H9 (cell line): ENCODE results near the gene PPP1R3C. TPM values are rescaled to one million over a fixed set of nuclear protein-coding genes. Genes with fewer than 3 reads are reported as not detected.

Source experiments
- DNase-seq: peaks from one replicate; pipeline ENCODE4 v3.0.0-alpha.2; 2017
- H2AFZ ChIP-seq: one replicate; pipeline ENCODE4 v1.6.1; 2013; ENCODE audit warnings: mild to moderate bottlenecking, low read length, control low read depth, moderate library complexity
- H2AK5ac ChIP-seq: 2 replicates; pipeline ENCODE4 v1.6.1; 2013; ENCODE audit warnings: low read length, control low read depth, mixed read lengths; ENCODE audit not compliant: insufficient read length
- H2BK120ac ChIP-seq: one replicate; pipeline ENCODE4 v1.6.1; 2013; ENCODE audit warnings: low read depth, mild to moderate bottlenecking, low read length, control low read depth, inconsistent platforms; ENCODE audit not compliant: poor library complexity, severe bottlenecking
- H2BK12ac ChIP-seq: 2 replicates; pipeline ENCODE4 v1.6.1; 2013; ENCODE audit warnings: low read length, control low read depth, mixed read lengths, low read depth; ENCODE audit not compliant: insufficient read length
- H2BK15ac ChIP-seq: 2 replicates; pipeline ENCODE4 v1.6.1; 2013; ENCODE audit warnings: low read depth, low read length, control low read depth
- H2BK20ac ChIP-seq: one replicate; pipeline ENCODE4 v1.6.1; 2013; ENCODE audit warnings: low read depth, mild to moderate bottlenecking, low read length, control low read depth, inconsistent platforms; ENCODE audit not compliant: poor library complexity, severe bottlenecking
- H2BK5ac ChIP-seq: 2 replicates; pipeline ENCODE4 v1.6.1; 2013; ENCODE audit warnings: low read length, control low read depth, mixed read lengths; ENCODE audit not compliant: insufficient read length
- H3K14ac ChIP-seq: 2 replicates; pipeline ENCODE4 v1.6.1; 2013; ENCODE audit warnings: low read length, control low read depth; ENCODE audit not compliant: insufficient read depth
- H3K18ac ChIP-seq: 2 replicates; pipeline ENCODE4 v1.6.1; 2013; ENCODE audit warnings: low read depth, mild to moderate bottlenecking, mixed read lengths, low read length, control low read depth; ENCODE audit not compliant: insufficient read length
- H3K23ac ChIP-seq: 2 replicates; pipeline ENCODE4 v1.6.1; 2013; ENCODE audit warnings: low read length, control low read depth, mixed read lengths, low read depth; ENCODE audit not compliant: insufficient read length
- H3K23me2 ChIP-seq: 2 replicates; pipeline ENCODE4 v1.6.1; 2013; ENCODE audit warnings: low read depth, mild to moderate bottlenecking, mixed read lengths, low read length, control low read depth; ENCODE audit not compliant: insufficient read length, poor library complexity, severe bottlenecking
- H3K27ac ChIP-seq: 2 replicates; pipeline ENCODE4 v1.5.1; 2013; ENCODE audit warnings: low read length, control low read depth, mixed read lengths, low read depth; ENCODE audit not compliant: insufficient read length
- H3K27me3 ChIP-seq: 2 replicates; pipeline ENCODE4 v1.6.1; 2013; ENCODE audit warnings: low read length, control low read depth, inconsistent platforms; ENCODE audit not compliant: insufficient read depth
- H3K4ac ChIP-seq: 2 replicates; pipeline ENCODE4 v1.6.1; 2013; ENCODE audit warnings: low read depth, mild to moderate bottlenecking, control low read depth, inconsistent platforms, low read length, moderate library complexity
- H3K4me1 ChIP-seq: 2 replicates; pipeline ENCODE4 v1.6.1; 2013; ENCODE audit warnings: low read length, control low read depth, inconsistent platforms; ENCODE audit not compliant: insufficient read depth
- H3K4me2 ChIP-seq: 2 replicates; pipeline ENCODE4 v1.6.1; 2013; ENCODE audit warnings: low read length, control low read depth, mixed read lengths; ENCODE audit not compliant: insufficient read length, insufficient read depth
- H3K56ac ChIP-seq: 2 replicates; pipeline ENCODE4 v1.6.1; 2013; ENCODE audit warnings: low read depth, mild to moderate bottlenecking, mixed read lengths, low read length, control low read depth; ENCODE audit not compliant: insufficient read length
- H3K79me1 ChIP-seq: 2 replicates; pipeline ENCODE4 v1.6.1; 2013; ENCODE audit warnings: low read depth, mild to moderate bottlenecking, moderate library complexity, low read length, control low read depth, inconsistent platforms; ENCODE audit not compliant: insufficient read depth, poor library complexity, severe bottlenecking
- H3K79me2 ChIP-seq: 2 replicates; pipeline ENCODE4 v1.6.1; 2013; ENCODE audit warnings: low read length, control low read depth, inconsistent platforms; ENCODE audit not compliant: insufficient read depth
- H3K9ac ChIP-seq: 2 replicates; pipeline ENCODE4 v1.6.1; 2013; ENCODE audit warnings: low read length, control low read depth, mixed read lengths; ENCODE audit not compliant: insufficient read length; ENCODE audit errors: extremely low read depth
- H3K9me3 ChIP-seq: one replicate; pipeline ENCODE4 v1.6.1; 2013; ENCODE audit warnings: low read depth, low read length, inconsistent platforms; ENCODE audit not compliant: control insufficient read depth
- H3T11ph ChIP-seq: one replicate; pipeline ENCODE4 v1.6.1; 2013; ENCODE audit warnings: mild to moderate bottlenecking, low read length, control low read depth, inconsistent platforms
- H4K20me1 ChIP-seq: one replicate; pipeline ENCODE4 v1.6.1; 2013; ENCODE audit not compliant: control insufficient read depth, insufficient read length, insufficient read depth
- H4K5ac ChIP-seq: 2 replicates; pipeline ENCODE4 v1.6.1; 2013; ENCODE audit warnings: low read depth, mild to moderate bottlenecking, mixed read lengths, low read length, control low read depth; ENCODE audit not compliant: insufficient read length
- H4K8ac ChIP-seq: replicated peaks from 2 replicates; pipeline ENCODE4 v1.6.1; 2013; ENCODE audit warnings: low read length, control low read depth, mixed read lengths, low read depth; ENCODE audit not compliant: insufficient read length
- H4K91ac ChIP-seq: 2 replicates; pipeline ENCODE4 v1.6.1; 2013; ENCODE audit warnings: low read depth, mild to moderate bottlenecking, moderate library complexity, mixed read lengths, low read length, control low read depth; ENCODE audit not compliant: insufficient read length
- H3K27ac Mint-ChIP-seq, 3 experiments: 2 replicates in 2 of 3; 3 replicates in 1 of 3; pipeline ENCODE4 v1.8.0; 2020 to 2021; ENCODE audit warnings: mixed read lengths in 3 of 3, mild to moderate bottlenecking in 1 of 3, moderate library complexity in 1 of 3
- H3K27me3 Mint-ChIP-seq: 2 replicates; pipeline ENCODE4 v1.8.0; 2021; ENCODE audit warnings: low read depth, mild to moderate bottlenecking, moderate library complexity, mixed read lengths
- H3K36me3 Mint-ChIP-seq, 3 experiments: 2 replicates in 2 of 3; 3 replicates in 1 of 3; pipeline ENCODE4 v1.8.0; 2020 to 2021; ENCODE audit warnings: low read depth in 3 of 3, mixed read lengths in 3 of 3; ENCODE audit not compliant: insufficient read depth in 1 of 3
- H3K4me1 Mint-ChIP-seq, 2 experiments: 2 replicates each; pipeline ENCODE4 v1.8.0; 2020; ENCODE audit warnings: mixed read lengths in 2 of 2
- H3K4me3 Mint-ChIP-seq, 2 experiments: 2 replicates in 1 of 2; 3 replicates in 1 of 2; pipeline ENCODE4 v1.8.0; 2020 to 2021; ENCODE audit warnings: mild to moderate bottlenecking in 2 of 2, mixed read lengths in 2 of 2, moderate library complexity in 1 of 2
- H3K9me3 Mint-ChIP-seq, 2 experiments: 2 replicates in 1 of 2; 3 replicates in 1 of 2; pipeline ENCODE4 v1.8.0; 2020; ENCODE audit warnings: mild to moderate bottlenecking in 2 of 2, mixed read lengths in 2 of 2, moderate library complexity in 1 of 2
- WGBS: extraction: QIAGEN DNeasy Blood & Tissue Kit; methylation state at CpG from one replicate; pipeline ENCODE4 v1.1.7; 2013; ENCODE audit warnings: missing lambda C conversion rate, low lambda C conversion rate, mixed read lengths; ENCODE audit not compliant: insufficient read length; ENCODE audit errors: extremely low coverage; 5-methylcytosine and 5-hydroxymethylcytosine counted together
- total RNA-seq: library from RNA; stranded (reverse); gene quantifications from 2 replicates; pipeline ENCODE4 v1.2.1, GENCODE V29; 2021
- TF ChIP-seq, protein P1 (sequence below): fragments of 200-600 bp; sonication (generic); conservative IDR thresholded peaks from 3 replicates; pipeline ENCODE4 v1.8.0; 2021; ENCODE audit warnings: antibody characterized with exemption, mild to moderate bottlenecking

Gene PPP1R3C
- total RNA-seq, 1 experiment from 2014 or later, result 1.2 TPM

DNA sequence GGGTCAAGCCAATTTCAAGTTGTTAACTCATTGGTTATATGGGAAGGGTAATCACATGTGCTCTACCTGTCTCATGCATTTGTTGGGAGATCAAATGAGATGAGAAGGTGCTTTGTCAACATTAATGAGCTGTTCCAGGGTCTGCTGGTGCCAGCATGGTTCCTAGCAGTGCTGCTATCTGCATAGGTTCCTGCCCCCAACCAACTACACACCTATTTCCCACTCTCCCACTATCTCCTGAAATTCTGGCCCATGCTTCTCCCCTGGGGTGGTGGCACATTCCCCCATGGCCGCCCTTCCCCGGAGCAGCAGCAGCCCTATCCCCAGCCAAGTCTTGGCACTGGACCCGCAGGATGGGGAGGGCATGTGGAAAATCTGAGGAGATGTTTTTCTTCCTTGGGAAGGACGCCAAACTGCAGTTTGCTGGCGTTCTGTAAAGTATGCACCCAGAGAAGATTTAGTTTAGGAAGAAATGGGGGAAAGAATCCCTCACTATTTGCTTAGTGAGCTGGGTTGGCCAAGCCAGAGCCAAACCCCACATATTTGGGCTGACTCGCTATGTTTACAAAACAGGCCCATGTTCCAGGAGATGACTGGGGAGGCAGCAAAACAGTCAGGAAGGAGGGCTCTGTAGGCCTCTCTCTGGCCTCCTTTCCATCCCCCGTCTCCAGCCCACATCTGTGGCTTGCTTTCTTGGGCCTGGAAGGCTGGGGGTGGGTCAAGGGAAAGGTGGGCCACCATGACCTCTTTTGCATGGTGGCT, 42.5 kb downstream of the PPP1R3C start:
- no peaks in the 10 kb centered on the region for H3K4me1 ChIP-seq
- TF ChIP-seq, protein P1, sequence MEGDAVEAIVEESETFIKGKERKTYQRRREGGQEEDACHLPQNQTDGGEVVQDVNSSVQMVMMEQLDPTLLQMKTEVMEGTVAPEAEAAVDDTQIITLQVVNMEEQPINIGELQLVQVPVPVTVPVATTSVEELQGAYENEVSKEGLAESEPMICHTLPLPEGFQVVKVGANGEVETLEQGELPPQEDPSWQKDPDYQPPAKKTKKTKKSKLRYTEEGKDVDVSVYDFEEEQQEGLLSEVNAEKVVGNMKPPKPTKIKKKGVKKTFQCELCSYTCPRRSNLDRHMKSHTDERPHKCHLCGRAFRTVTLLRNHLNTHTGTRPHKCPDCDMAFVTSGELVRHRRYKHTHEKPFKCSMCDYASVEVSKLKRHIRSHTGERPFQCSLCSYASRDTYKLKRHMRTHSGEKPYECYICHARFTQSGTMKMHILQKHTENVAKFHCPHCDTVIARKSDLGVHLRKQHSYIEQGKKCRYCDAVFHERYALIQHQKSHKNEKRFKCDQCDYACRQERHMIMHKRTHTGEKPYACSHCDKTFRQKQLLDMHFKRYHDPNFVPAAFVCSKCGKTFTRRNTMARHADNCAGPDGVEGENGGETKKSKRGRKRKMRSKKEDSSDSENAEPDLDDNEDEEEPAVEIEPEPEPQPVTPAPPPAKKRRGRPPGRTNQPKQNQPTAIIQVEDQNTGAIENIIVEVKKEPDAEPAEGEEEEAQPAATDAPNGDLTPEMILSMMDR, result no peak
- H3K18ac ChIP-seq, result no peak overlapping the region
- no peaks in the 10 kb centered on the region for H4K20me1 ChIP-seq
- no peak overlapping the region for H3K4me2 ChIP-seq
- no peak overlapping the region for H4K5ac ChIP-seq
- H3K23ac ChIP-seq, result no peak overlapping the region
- Mint-ChIP-seq H3K9me3 (no peaks in the 10 kb centered on the region), H3K4me1 (no peaks in the 10 kb centered on the region), H3K27ac (no peak overlapping the region), H3K27me3 (peaks cover 3% of the 10 kb centered on the region; the same call in 1 of the 2 replicates), H3K36me3 (no peaks in the 10 kb centered on the region), H3K4me3 (no peak overlapping the region)
- no peak overlapping the region for H3K56ac ChIP-seq
- H3K9ac ChIP-seq, result no peak overlapping the region
- H2BK15ac ChIP-seq, result no peak overlapping the region
- H3K79me2 ChIP-seq, result no peaks in the 10 kb centered on the region
- H2BK120ac ChIP-seq, result no peak overlapping the region
- no peak overlapping the region for H3K14ac ChIP-seq
- H2AFZ ChIP-seq, result no peak overlapping the region
- no peaks in the 10 kb centered on the region for H3K9me3 ChIP-seq
- WGBS, result no CpG with 5 or more reads among the region's 7 CpGs
- no peak for DNase-seq
- no peaks in the 10 kb centered on the region for H3K79me1 ChIP-seq
- no peak overlapping the region for H3T11ph ChIP-seq
- no peaks in the 10 kb centered on the region for H3K23me2 ChIP-seq
- H2BK20ac ChIP-seq, result no peak overlapping the region
- H2BK5ac ChIP-seq, result no peak overlapping the region
- no peak overlapping the region for H2BK12ac ChIP-seq
- no peak overlapping the region for H2AK5ac ChIP-seq
- H3K27me3 ChIP-seq, result no peaks in the 10 kb centered on the region
- no peak overlapping the region for H4K91ac ChIP-seq
- no peak overlapping the region for H3K4ac ChIP-seq
- no peak overlapping the region for H4K8ac ChIP-seq
- H3K27ac ChIP-seq, result no peak overlapping the region
